Measurements from ENCODE around the gene DYNC2LI1.

Gene DYNC2LI1

DNA sequence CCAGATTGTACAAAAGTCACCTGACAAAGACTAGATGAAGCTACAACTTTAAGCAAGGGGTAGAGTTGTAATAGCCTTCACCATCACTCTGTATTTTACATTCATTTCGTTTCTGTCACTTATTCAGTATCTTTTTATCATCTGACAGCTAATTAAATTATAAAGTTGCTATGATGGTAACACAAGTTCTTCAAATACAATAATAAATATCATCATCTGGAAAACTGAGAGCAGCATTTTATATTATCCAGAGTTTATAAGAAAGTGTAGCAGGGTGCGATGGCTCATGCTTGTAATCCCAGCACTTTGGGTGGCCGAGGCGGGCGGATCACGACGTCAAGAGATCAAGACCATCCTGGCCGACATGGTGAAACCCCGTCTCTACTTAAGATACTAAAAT is 21.1 kb downstream of the DYNC2LI1 start:
- H3K27ac ChIP-seq (ENCODE audit: low read length): no peak overlapping the region
- H3K27me3 ChIP-seq (ENCODE audit: low read depth, low read length): no peaks in the 10 kb centered on the region
- no peaks in the 10 kb centered on the region for H3K9me3 ChIP-seq (ENCODE audit: control insufficient read depth in 1 of 2, low read length in 2 of 2)
- peaks cover 0 to 3% of the 10 kb centered on the region in 2 donors for H3K4me1 ChIP-seq (ENCODE audit: control insufficient read depth in 1 of 2, insufficient read depth in 2 of 2, low read length in 2 of 2)
- H3K36me3 ChIP-seq (ENCODE audit: control insufficient read depth in 1 of 2, insufficient read depth in 2 of 2, low read length in 2 of 2): peaks cover 10 to 36% of the 10 kb centered on the region in 2 donors
- no peak overlapping the region for H3K4me3 ChIP-seq (ENCODE audit: low read depth in 1 of 2, low read length in 2 of 2)

DNA sequence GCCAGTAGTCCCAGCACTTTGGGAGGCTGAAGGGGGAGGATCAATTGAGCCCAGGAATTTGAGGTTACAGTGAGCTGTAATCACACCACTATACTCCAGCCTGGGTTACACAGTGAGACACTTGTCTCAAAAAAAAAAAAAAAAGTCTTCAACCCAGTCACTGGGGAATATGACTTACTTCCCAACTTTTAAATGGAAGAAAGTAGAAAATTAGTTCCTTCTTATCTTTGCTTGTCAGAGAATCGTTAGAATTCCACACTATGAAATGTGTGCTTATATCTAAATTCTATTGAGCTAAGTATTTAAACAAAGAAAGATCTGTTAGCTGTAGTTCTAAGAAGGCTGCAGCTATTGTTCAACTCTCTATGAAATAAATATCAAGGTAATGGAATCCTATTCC is 22.4 kb downstream of the DYNC2LI1 start:
- H3K27me3 ChIP-seq (ENCODE audit: low read depth, low read length): no peaks in the 10 kb centered on the region
- no peaks in the 10 kb centered on the region for H3K9me3 ChIP-seq (ENCODE audit: control insufficient read depth in 1 of 2, low read length in 2 of 2)
- no peaks in the 10 kb centered on the region for H3K4me1 ChIP-seq (ENCODE audit: control insufficient read depth in 1 of 2, insufficient read depth in 2 of 2, low read length in 2 of 2)
- no peak overlapping the region for H3K4me3 ChIP-seq (ENCODE audit: low read depth in 1 of 2, low read length in 2 of 2)
- H3K36me3 ChIP-seq (ENCODE audit: control insufficient read depth in 1 of 2, insufficient read depth in 2 of 2, low read length in 2 of 2): peaks cover 4 to 29% of the 10 kb centered on the region in 2 donors
- H3K27ac ChIP-seq (ENCODE audit: low read length): no peak overlapping the region

DNA sequence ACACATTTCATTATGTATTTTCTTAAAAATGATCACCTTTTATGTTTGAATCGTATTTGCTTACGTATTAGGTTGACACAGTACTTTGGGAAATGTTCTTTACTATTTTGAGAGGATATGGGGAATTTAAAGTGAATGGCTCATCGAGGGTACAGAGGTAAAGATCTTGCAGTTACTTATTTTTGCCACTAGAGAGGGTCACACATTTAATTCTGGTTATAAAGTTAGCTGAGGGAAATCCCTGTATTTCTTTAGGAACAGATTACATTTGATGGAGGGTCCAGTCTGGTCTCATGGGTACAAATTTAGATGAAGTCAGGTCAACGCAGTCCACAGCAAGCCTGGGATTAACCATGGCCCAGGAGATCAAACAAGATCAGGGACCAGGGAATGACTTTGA is 24.5 kb downstream of the DYNC2LI1 start:
- no peaks in the 10 kb centered on the region for H3K9me3 ChIP-seq (ENCODE audit: control insufficient read depth in 1 of 2, low read length in 2 of 2)
- H3K4me3 ChIP-seq (ENCODE audit: low read depth in 1 of 2, low read length in 2 of 2): no peak overlapping the region
- no peaks in the 10 kb centered on the region for H3K27me3 ChIP-seq (ENCODE audit: low read depth, low read length)
- H3K4me1 ChIP-seq (ENCODE audit: control insufficient read depth in 1 of 2, insufficient read depth in 2 of 2, low read length in 2 of 2): no peaks in the 10 kb centered on the region
- H3K36me3 ChIP-seq (ENCODE audit: control insufficient read depth in 1 of 2, insufficient read depth in 2 of 2, low read length in 2 of 2): peaks cover 7 to 27% of the 10 kb centered on the region in 2 donors
- H3K27ac ChIP-seq (ENCODE audit: low read length): no peak overlapping the region

GRCh38 chr2:43800894-43801293 is 27.1 kb downstream of the DYNC2LI1 start:
- Histone ChIP-seq H3K4me1 (ENCODE audit: control insufficient read depth in 1 of 2, insufficient read depth in 2 of 2, low read length in 2 of 2) (no peaks in the 10 kb centered on the region), H3K27ac (ENCODE audit: low read length) (no peak overlapping the region)

DNA sequence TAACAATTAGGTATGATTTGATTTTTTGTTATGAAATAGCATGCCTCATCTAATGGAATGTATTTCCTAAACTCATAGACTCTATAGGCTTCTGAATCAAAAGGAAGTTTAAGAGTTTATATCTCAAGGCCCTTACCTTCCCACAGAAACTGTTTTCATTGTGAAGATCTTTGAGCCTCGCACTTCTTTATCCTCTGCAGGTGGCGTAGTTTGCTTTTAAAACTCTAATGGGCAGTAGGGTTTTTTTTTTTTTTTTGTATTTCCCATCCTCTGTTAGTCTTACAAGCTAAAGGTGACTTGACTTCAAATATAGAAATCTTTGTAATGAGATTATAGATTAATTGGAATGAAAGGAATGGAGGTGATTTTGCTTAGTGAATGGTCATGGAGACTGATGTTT is 28.3 kb downstream of the DYNC2LI1 start:
- H3K27me3 ChIP-seq (ENCODE audit: low read depth, low read length): no peaks in the 10 kb centered on the region
- H3K36me3 ChIP-seq (ENCODE audit: control insufficient read depth in 1 of 2, insufficient read depth in 2 of 2, low read length in 2 of 2): peaks cover 6 to 22% of the 10 kb centered on the region in 2 donors
- no peak overlapping the region for H3K27ac ChIP-seq (ENCODE audit: low read length)
- no peaks in the 10 kb centered on the region for H3K9me3 ChIP-seq (ENCODE audit: control insufficient read depth in 1 of 2, low read length in 2 of 2)
- no peak overlapping the region for H3K4me3 ChIP-seq (ENCODE audit: low read depth in 1 of 2, low read length in 2 of 2)
- H3K4me1 ChIP-seq (ENCODE audit: control insufficient read depth in 1 of 2, insufficient read depth in 2 of 2, low read length in 2 of 2): no peaks in the 10 kb centered on the region

More at GRCh38 chr2:43800894-43801293, 27.1 kb downstream of the DYNC2LI1 start:
- Histone ChIP-seq H3K9me3 (ENCODE audit: control insufficient read depth in 1 of 2, low read length in 2 of 2) (no peaks in the 10 kb centered on the region), H3K4me3 (ENCODE audit: low read depth in 1 of 2, low read length in 2 of 2) (no peak overlapping the region), H3K36me3 (ENCODE audit: control insufficient read depth in 1 of 2, insufficient read depth in 2 of 2, low read length in 2 of 2) (peaks cover 6 to 25% of the 10 kb centered on the region in 2 donors), H3K27me3 (ENCODE audit: low read depth, low read length) (no peaks in the 10 kb centered on the region)

- peaks cover 6 to 17% of the 10 kb centered on the region in 2 donors for H3K36me3 ChIP-seq (ENCODE audit: control insufficient read depth in 1 of 2, insufficient read depth in 2 of 2, low read length in 2 of 2)
- no peaks in the 10 kb centered on the region for H3K4me1 ChIP-seq (ENCODE audit: control insufficient read depth in 1 of 2, insufficient read depth in 2 of 2, low read length in 2 of 2)
- H3K27ac ChIP-seq (ENCODE audit: low read length): no peak overlapping the region
- no peaks in the 10 kb centered on the region for H3K9me3 ChIP-seq (ENCODE audit: control insufficient read depth in 1 of 2, low read length in 2 of 2)
- H3K4me3 ChIP-seq (ENCODE audit: low read depth in 1 of 2, low read length in 2 of 2): no peak overlapping the region
- H3K27me3 ChIP-seq (ENCODE audit: low read depth, low read length): no peaks in the 10 kb centered on the region
Observed at GRCh38 chr2:43803113-43803512, 29.3 kb downstream of the DYNC2LI1 start.

DNA sequence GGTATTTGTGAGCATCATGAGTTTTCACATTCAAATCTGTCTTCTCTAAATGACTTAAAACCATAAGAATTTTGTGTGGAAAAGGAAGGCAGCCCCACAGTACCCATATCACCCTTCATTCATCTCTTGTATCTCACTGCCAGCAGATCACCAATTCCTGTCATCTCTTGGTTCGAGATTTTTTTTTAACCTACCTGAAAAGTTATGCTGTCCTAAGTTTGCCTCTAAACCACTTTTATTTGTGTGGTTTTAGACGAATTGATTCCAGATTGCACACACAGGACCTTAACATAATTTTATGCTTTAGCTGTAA is 32.8 kb downstream of the DYNC2LI1 start:
- H3K4me1 ChIP-seq (ENCODE audit: control insufficient read depth in 1 of 2, insufficient read depth in 2 of 2, low read length in 2 of 2): no peaks in the 10 kb centered on the region
- peaks cover 17 to 36% of the 10 kb centered on the region in 2 donors for H3K36me3 ChIP-seq (ENCODE audit: control insufficient read depth in 1 of 2, insufficient read depth in 2 of 2, low read length in 2 of 2)
- no peak overlapping the region for H3K27ac ChIP-seq (ENCODE audit: low read length)
- H3K9me3 ChIP-seq (ENCODE audit: control insufficient read depth in 1 of 2, low read length in 2 of 2): no peaks in the 10 kb centered on the region
- no peaks in the 10 kb centered on the region for H3K27me3 ChIP-seq (ENCODE audit: low read depth, low read length)
- no peak overlapping the region for H3K4me3 ChIP-seq (ENCODE audit: low read depth in 1 of 2, low read length in 2 of 2)

DNA sequence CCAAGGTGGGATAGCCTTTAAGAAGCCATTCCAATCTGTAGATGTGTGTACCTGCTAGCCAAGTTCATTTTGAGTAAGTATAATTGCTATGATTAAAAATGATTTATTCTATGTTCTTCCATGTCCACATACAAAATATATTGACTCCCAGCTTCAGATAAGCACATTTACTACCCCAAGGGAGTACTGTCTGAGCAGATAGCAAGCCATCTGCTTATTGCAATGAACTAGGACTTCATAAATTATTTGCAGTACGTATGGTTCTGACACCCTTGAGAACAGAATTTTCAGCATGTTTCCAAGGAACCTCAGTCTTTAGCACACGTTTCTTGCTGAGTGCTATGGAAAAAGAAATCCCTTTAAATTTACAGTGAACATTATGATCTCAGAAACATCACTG is 36.6 kb downstream of the DYNC2LI1 start:
- no peaks in the 10 kb centered on the region for H3K9me3 ChIP-seq (ENCODE audit: control insufficient read depth in 1 of 2, low read length in 2 of 2)
- no peak overlapping the region for H3K4me3 ChIP-seq (ENCODE audit: low read depth in 1 of 2, low read length in 2 of 2)
- no peaks in the 10 kb centered on the region for H3K4me1 ChIP-seq (ENCODE audit: control insufficient read depth in 1 of 2, insufficient read depth in 2 of 2, low read length in 2 of 2)
- peaks cover 13 to 40% of the 10 kb centered on the region in 2 donors for H3K36me3 ChIP-seq (ENCODE audit: control insufficient read depth in 1 of 2, insufficient read depth in 2 of 2, low read length in 2 of 2)
- H3K27me3 ChIP-seq (ENCODE audit: low read depth, low read length): no peaks in the 10 kb centered on the region
- H3K27ac ChIP-seq (ENCODE audit: low read length): no peak overlapping the region

- Histone ChIP-seq H3K4me1 (ENCODE audit: control insufficient read depth in 1 of 2, insufficient read depth in 2 of 2, low read length in 2 of 2) (no peaks in the 10 kb centered on the region), H3K27ac (ENCODE audit: low read length) (no peak overlapping the region), H3K9me3 (ENCODE audit: control insufficient read depth in 1 of 2, low read length in 2 of 2) (no peaks in the 10 kb centered on the region), H3K27me3 (ENCODE audit: low read depth, low read length) (no peaks in the 10 kb centered on the region), H3K4me3 (ENCODE audit: low read depth in 1 of 2, low read length in 2 of 2) (no peak overlapping the region), H3K36me3 (ENCODE audit: control insufficient read depth in 1 of 2, insufficient read depth in 2 of 2, low read length in 2 of 2) (peaks cover 13 to 35% of the 10 kb centered on the region in 2 donors)
Observed at GRCh38 chr2:43810888-43811287, 37.0 kb downstream of the DYNC2LI1 start.

DNA sequence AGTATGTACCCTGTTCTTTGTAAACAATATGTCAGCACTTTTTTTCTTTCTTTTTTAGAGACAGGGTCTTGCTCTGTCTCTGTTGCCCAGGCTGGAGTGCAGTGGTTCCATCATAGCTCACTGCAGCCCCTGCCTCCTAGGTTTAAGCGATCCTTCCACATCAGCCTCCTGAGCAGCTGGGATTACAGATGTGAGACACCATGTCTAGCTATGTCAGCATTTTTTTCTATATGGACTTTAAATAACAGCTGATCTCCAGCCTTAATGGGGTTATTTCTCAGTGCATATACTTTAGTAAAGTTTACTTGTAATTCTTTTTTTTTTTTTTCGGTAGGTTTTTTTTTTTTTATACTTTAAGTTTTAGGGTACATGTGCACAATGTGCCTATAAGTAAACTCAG is 38.2 kb downstream of the DYNC2LI1 start:
- H3K27me3 ChIP-seq (ENCODE audit: low read depth, low read length): no peaks in the 10 kb centered on the region
- H3K4me1 ChIP-seq (ENCODE audit: control insufficient read depth in 1 of 2, insufficient read depth in 2 of 2, low read length in 2 of 2): no peaks in the 10 kb centered on the region
- no peaks in the 10 kb centered on the region for H3K9me3 ChIP-seq (ENCODE audit: control insufficient read depth in 1 of 2, low read length in 2 of 2)
- H3K4me3 ChIP-seq (ENCODE audit: low read depth in 1 of 2, low read length in 2 of 2): no peak overlapping the region
- no peak overlapping the region for H3K27ac ChIP-seq (ENCODE audit: low read length)
- peaks cover 13 to 27% of the 10 kb centered on the region in 2 donors for H3K36me3 ChIP-seq (ENCODE audit: control insufficient read depth in 1 of 2, insufficient read depth in 2 of 2, low read length in 2 of 2)

- Histone ChIP-seq H3K9me3 (ENCODE audit: control insufficient read depth in 1 of 2, low read length in 2 of 2) (no peaks in the 10 kb centered on the region), H3K4me3 (ENCODE audit: low read depth in 1 of 2, low read length in 2 of 2) (no peak overlapping the region), H3K27me3 (ENCODE audit: low read depth, low read length) (no peaks in the 10 kb centered on the region), H3K4me1 (ENCODE audit: control insufficient read depth in 1 of 2, insufficient read depth in 2 of 2, low read length in 2 of 2) (no peaks in the 10 kb centered on the region), H3K27ac (ENCODE audit: low read length) (no peak overlapping the region), H3K36me3 (ENCODE audit: control insufficient read depth in 1 of 2, insufficient read depth in 2 of 2, low read length in 2 of 2) (peaks cover 13 to 27% of the 10 kb centered on the region in 2 donors)
Observed at GRCh38 chr2:43812947-43813346, 39.1 kb downstream of the DYNC2LI1 start.

DNA sequence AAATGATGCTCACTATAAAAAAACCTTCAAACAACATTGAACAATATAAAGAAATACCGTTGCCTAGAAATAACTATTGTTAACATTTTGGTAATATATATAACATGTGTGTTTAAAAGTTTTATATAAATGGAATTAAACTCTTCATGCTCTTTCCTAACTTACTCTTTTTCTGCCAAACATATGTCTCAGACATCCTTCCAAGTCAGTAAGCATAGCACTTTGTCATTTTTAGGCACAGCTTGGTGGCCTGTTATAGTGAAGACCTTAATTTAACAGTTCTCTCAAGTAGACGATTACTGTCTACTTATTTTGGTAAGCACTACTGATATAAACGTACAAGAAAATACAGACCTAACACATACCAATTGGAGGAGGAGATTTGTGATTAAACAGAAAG is 40.9 kb downstream of the DYNC2LI1 start:
- H3K27ac ChIP-seq (ENCODE audit: low read length): no peak overlapping the region

More for the DNA sequence above, 40.9 kb downstream of the DYNC2LI1 start:
- Histone ChIP-seq H3K4me1 (ENCODE audit: control insufficient read depth in 1 of 2, insufficient read depth in 2 of 2, low read length in 2 of 2) (no peaks in the 10 kb centered on the region), H3K4me3 (ENCODE audit: low read depth in 1 of 2, low read length in 2 of 2) (no peak overlapping the region), H3K27me3 (ENCODE audit: low read depth, low read length) (no peaks in the 10 kb centered on the region), H3K36me3 (ENCODE audit: control insufficient read depth in 1 of 2, insufficient read depth in 2 of 2, low read length in 2 of 2) (peaks cover 13 to 20% of the 10 kb centered on the region in 2 donors), H3K9me3 (ENCODE audit: control insufficient read depth in 1 of 2, low read length in 2 of 2) (no peaks in the 10 kb centered on the region)

All from muscle layer of duodenum (tissue), 2 donors.